GM19238 (cell line): Measurements from ENCODE around the gene CDC20B.
"Not testable (repeated sequence)": the region's sequence is repeated elsewhere in the genome, so short reads cannot be mapped to it uniquely, and the experiment has no call there.

ENCODE experiments used
- DNase-seq: peaks from one replicate; pipeline ENCODE4 v3.0.0; 2011; ENCODE audit warnings: low spot score; ENCODE audit not compliant: insufficient read length

Gene CDC20B

GRCh38 chr5:55104946-55105701, 67.9 kb downstream of the CDC20B start:
- DNase-seq: no peak

GRCh38 chr5:55104036-55104772, 68.8 kb downstream of the CDC20B start:
- DNase-seq: no peak

- no peak for DNase-seq
Measured at GRCh38 chr5:55102348-55102747, 70.6 kb downstream of the CDC20B start, which contains the start of gene GZMA. TSS of gene GZMA (plus strand) at chr5:55102646. CDS start at chr5:55102683, 37 bp downstream.

- DNase-seq: no peak
Measured at GRCh38 chr5:55101556-55102276, 71.3 kb downstream of the CDC20B start.

- not testable (repeated sequence) for DNase-seq
Measured at GRCh38 chr5:55101148-55101547, 71.8 kb downstream of the CDC20B start.

GRCh38 chr5:55096861-55097260, 76.1 kb downstream of the CDC20B start:
- DNase-seq: no peak

GRCh38 chr5:55096182-55096581, 76.8 kb downstream of the CDC20B start:
- DNase-seq: no peak

- not testable (repeated sequence) for DNase-seq
Measured at GRCh38 chr5:55091011-55091410, 82.0 kb downstream of the CDC20B start.

- DNase-seq: not testable (repeated sequence)
Measured at GRCh38 chr5:55089301-55089700, 83.7 kb downstream of the CDC20B start.

GRCh38 chr5:55081541-55081940, 91.4 kb downstream of the CDC20B start:
- no peak for DNase-seq

GRCh38 chr5:55073211-55073610, 99.8 kb downstream of the CDC20B start:
- DNase-seq: no peak

GRCh38 chr5:55072666-55073065, 100.3 kb downstream of the CDC20B start:
- DNase-seq: no peak

- no peak for DNase-seq
Measured at GRCh38 chr5:55071413-55071812, 101.6 kb downstream of the CDC20B start.

GRCh38 chr5:55070968-55071367, 102.0 kb downstream of the CDC20B start:
- DNase-seq: no peak

- no peak for DNase-seq
Measured at GRCh38 chr5:55066277-55066676, 106.7 kb downstream of the CDC20B start.

GRCh38 chr5:55064523-55064922, 108.5 kb downstream of the CDC20B start:
- DNase-seq: no peak

GRCh38 chr5:55063899-55064298, 109.1 kb downstream of the CDC20B start:
- no peak for DNase-seq

- DNase-seq: no peak
Measured at GRCh38 chr5:55063220-55063863, 109.6 kb downstream of the CDC20B start.
